WERI-Rb-1 (cell line): Measurements from ENCODE around the gene CRYBG3.

Experiments
- DNase-seq: peaks from one replicate; pipeline ENCODE4 v3.0.0-alpha.2; 2020
- H3K27ac ChIP-seq: fragments of 250-450 bp; sonication (Bioruptor Pico); 2 replicates; pipeline ENCODE4 v1.5.1; 2020; ENCODE audit warnings: mild to moderate bottlenecking, moderate library complexity
- H3K27me3 ChIP-seq: fragments of 250-450 bp; sonication (Bioruptor Pico); 2 replicates; pipeline ENCODE4 v1.5.1; 2021; ENCODE audit warnings: mild to moderate bottlenecking, low read depth, moderate library complexity; ENCODE audit not compliant: insufficient read depth, severe bottlenecking
- H3K36me3 ChIP-seq: fragments of 250-450 bp; sonication (Bioruptor Pico); 2 replicates; pipeline ENCODE4 v1.5.1; 2020; ENCODE audit warnings: mild to moderate bottlenecking, moderate library complexity
- H3K4me3 ChIP-seq: 2 replicates; pipeline ENCODE4 v1.5.1; 2011; ENCODE audit warnings: low read depth, mild to moderate bottlenecking, control low read depth, low read length
- H3K9me3 ChIP-seq: fragments of 250-450 bp; sonication (Bioruptor Pico); 2 replicates; pipeline ENCODE4 v1.5.1; 2021; ENCODE audit warnings: mild to moderate bottlenecking, moderate library complexity; ENCODE audit not compliant: severe bottlenecking
- CTCF ChIP-seq: IDR thresholded peaks from 2 replicates; pipeline ENCODE4 v1.5.1; 2011; ENCODE audit warnings: low read depth, mild to moderate bottlenecking, control low read depth, inconsistent platforms, low read length

CRYBG3 gene

GRCh38 chr3:97930018-97930417, 108.2 kb downstream of the CRYBG3 start:
- TF ChIP-seq CTCF, result no peak
- no peaks in the 10 kb centered on the region for H3K27me3 ChIP-seq
- no peak overlapping the region for H3K27ac ChIP-seq
- H3K4me3 ChIP-seq, result no peak overlapping the region
- H3K9me3 ChIP-seq, result no peaks in the 10 kb centered on the region
- DNase-seq, result no peak
- peaks cover 34% of the 10 kb centered on the region for H3K36me3 ChIP-seq

GRCh38 chr3:97931218-97931617, 109.4 kb downstream of the CRYBG3 start:
- no peaks in the 10 kb centered on the region for H3K9me3 ChIP-seq
- no peak overlapping the region for H3K4me3 ChIP-seq

GRCh38 chr3:97932387-97932801, 110.6 kb downstream of the CRYBG3 start:
- H3K36me3 ChIP-seq, result peaks cover 40% of the 10 kb centered on the region
- H3K27ac ChIP-seq, result no peak overlapping the region
- no peaks in the 10 kb centered on the region for H3K27me3 ChIP-seq
- no peaks in the 10 kb centered on the region for H3K9me3 ChIP-seq
- TF ChIP-seq CTCF, result no peak
- DNase-seq, result no peak
- H3K4me3 ChIP-seq, result no peak overlapping the region

More at GRCh38 chr3:97931218-97931617, 109.4 kb downstream of the CRYBG3 start:
- no peak overlapping the region for H3K27ac ChIP-seq
- no peaks in the 10 kb centered on the region for H3K27me3 ChIP-seq
- no peak for DNase-seq
- H3K36me3 ChIP-seq, result peaks cover 36% of the 10 kb centered on the region
- no peak for TF ChIP-seq CTCF

- Histone ChIP-seq H3K36me3 (peaks cover 51% of the 10 kb centered on the region), H3K27ac (no peak overlapping the region), H3K9me3 (no peaks in the 10 kb centered on the region), H3K4me3 (no peak overlapping the region), H3K27me3 (no peaks in the 10 kb centered on the region)
- TF ChIP-seq CTCF, result no peak
- no peak for DNase-seq
Observed at GRCh38 chr3:97934980-97935695, 113.3 kb downstream of the CRYBG3 start.

DNA sequence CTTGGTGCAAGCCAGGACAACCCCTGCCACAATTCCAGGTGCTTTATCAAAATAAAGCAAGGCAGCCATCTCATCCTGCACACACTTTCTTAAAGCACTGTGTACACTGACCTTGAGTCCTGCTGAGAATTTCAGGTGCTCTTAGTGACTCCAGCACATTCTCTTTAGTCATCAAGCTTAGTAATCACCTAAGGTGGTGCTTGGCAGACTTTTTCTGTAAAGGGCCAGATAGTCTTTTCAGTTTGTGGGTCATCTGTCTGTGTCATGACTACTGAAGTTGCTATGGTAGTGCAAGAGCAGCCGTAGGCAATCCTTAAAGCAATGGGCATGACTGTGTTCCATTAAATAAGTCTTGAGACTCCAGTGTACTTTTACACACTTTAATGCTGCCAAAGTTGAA, 114.0 kb downstream of the CRYBG3 start:
- no peak for DNase-seq
- no peak overlapping the region for H3K4me3 ChIP-seq
- H3K36me3 ChIP-seq, result peaks cover 50% of the 10 kb centered on the region
- no peaks in the 10 kb centered on the region for H3K27me3 ChIP-seq
- H3K9me3 ChIP-seq, result no peaks in the 10 kb centered on the region
- TF ChIP-seq CTCF, result no peak
- H3K27ac ChIP-seq, result no peak overlapping the region

- no peak overlapping the region for H3K27ac ChIP-seq
- peaks cover 54% of the 10 kb centered on the region for H3K36me3 ChIP-seq
- no peak for DNase-seq
- no peaks in the 10 kb centered on the region for H3K9me3 ChIP-seq
- no peak for TF ChIP-seq CTCF
- no peak overlapping the region for H3K4me3 ChIP-seq
- H3K27me3 ChIP-seq, result no peaks in the 10 kb centered on the region
Observed at GRCh38 chr3:97937205-97937604, 115.4 kb downstream of the CRYBG3 start.
